ENCODE results near the gene DOP1B. TPM values are rescaled to one million over a fixed set of nuclear protein-coding genes. Genes with fewer than 3 reads are reported as not detected.

Gene DOP1B
- total RNA-seq, 1 experiment from 2014 or later, result 8.7 TPM

DNA sequence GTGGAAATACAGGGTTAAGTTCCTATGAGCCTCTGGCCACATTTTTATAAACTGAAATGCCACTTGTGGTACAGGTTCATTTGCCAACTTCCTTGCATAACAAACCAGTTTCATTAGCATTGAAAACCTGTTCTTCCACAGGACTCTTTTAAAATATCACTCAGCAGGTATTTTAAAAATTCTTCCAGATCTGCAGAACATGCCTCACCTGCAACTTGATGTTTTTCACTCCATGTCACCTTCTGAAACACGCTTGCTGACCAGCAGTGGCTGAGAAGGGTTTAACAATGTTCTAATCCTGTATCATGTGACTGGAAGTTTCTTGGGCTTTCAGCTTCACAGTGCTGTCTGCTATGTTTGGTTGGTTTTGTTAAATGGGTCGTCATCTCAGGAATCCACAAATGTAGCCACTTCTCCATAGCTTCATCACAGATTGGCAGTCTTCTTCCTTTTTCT lies 39.3 kb upstream of the DOP1B start:
- Histone ChIP-seq H3K9me3 (ENCODE audit: control insufficient read depth, low read depth, low read length) (peaks cover 9% of the 10 kb centered on the region), H3K27ac (ENCODE audit: insufficient read length, low read depth, low read length) (no peak overlapping the region), H3K14ac (ENCODE audit: insufficient read depth, low read length) (no peak overlapping the region), H3K4me1 (ENCODE audit: insufficient read depth, low read length) (no peaks in the 10 kb centered on the region), H2AK5ac (ENCODE audit: insufficient read length, low read length) (no peak overlapping the region), H2BK20ac (ENCODE audit: low read depth, low read length, poor library complexity, severe bottlenecking) (no peak overlapping the region), H4K91ac (ENCODE audit: insufficient read length, low read depth, low read length) (no peak overlapping the region), H2BK12ac (ENCODE audit: insufficient read length, low read depth, low read length) (no peak overlapping the region), H4K5ac (ENCODE audit: insufficient read length, low read depth, low read length) (no peak overlapping the region), H4K20me1 (ENCODE audit: control insufficient read depth, insufficient read depth, insufficient read length) (no peaks in the 10 kb centered on the region), H4K8ac (replicated peaks; ENCODE audit: insufficient read length, low read depth, low read length) (no peak overlapping the region), H3T11ph (ENCODE audit: low read length) (no peak overlapping the region), H3K23me2 (ENCODE audit: insufficient read length, low read depth, low read length, poor library complexity, severe bottlenecking) (no peaks in the 10 kb centered on the region), H3K4ac (ENCODE audit: low read depth, low read length) (no peak overlapping the region), H2BK120ac (ENCODE audit: low read depth, low read length, poor library complexity, severe bottlenecking) (no peak overlapping the region), H2BK5ac (ENCODE audit: insufficient read length, low read length) (no peak overlapping the region), H3K23ac (ENCODE audit: insufficient read length, low read depth, low read length) (no peak overlapping the region), H3K79me2 (ENCODE audit: insufficient read depth, low read length) (no peaks in the 10 kb centered on the region), H3K56ac (ENCODE audit: insufficient read length, low read depth, low read length) (no peak overlapping the region), H3K4me2 (ENCODE audit: insufficient read depth, insufficient read length, low read length) (no peak overlapping the region), H2BK15ac (ENCODE audit: low read depth, low read length) (no peak overlapping the region), H2AFZ (ENCODE audit: low read length) (no peak overlapping the region), H3K9ac (ENCODE audit: extremely low read depth, insufficient read length, low read length) (no peak overlapping the region), H3K79me1 (ENCODE audit: insufficient read depth, low read depth, low read length, poor library complexity, severe bottlenecking) (no peaks in the 10 kb centered on the region), H3K18ac (ENCODE audit: insufficient read length, low read depth, low read length) (no peak overlapping the region), H3K27me3 (ENCODE audit: insufficient read depth, low read length) (no peaks in the 10 kb centered on the region)
- no peak for TF ChIP-seq CTCF (conservative IDR thresholded peaks at IDR 0.05)
- no peak overlapping the region for H3K27ac Mint-ChIP-seq
- peaks cover 4 to 9% (median 5%) of the 10 kb centered on the region in 3 experiments; a peak in 4 of 7 replicates for H3K36me3 Mint-ChIP-seq (ENCODE audit: insufficient read depth in 1 of 3, low read depth in 3 of 3)
- WGBS (ENCODE audit: extremely low coverage, insufficient read length, low lambda C conversion rate), result no CpG with 5 or more reads among the region's 2 CpGs
- peaks cover 4 to 7% of the 10 kb centered on the region in 2 experiments; a peak in 3 of 5 replicates for H3K9me3 Mint-ChIP-seq
- no peak for DNase-seq
- no peak overlapping the region for H3K4me3 Mint-ChIP-seq
- H3K4me1 Mint-ChIP-seq, result peaks cover 11 to 14% of the 10 kb centered on the region in 2 experiments
- H3K27me3 Mint-ChIP-seq (ENCODE audit: low read depth), result no peaks in the 10 kb centered on the region
